ENCODE data around the gene SLC25A1. TPM values are rescaled to one million over a fixed set of nuclear protein-coding genes. Genes with fewer than 3 reads are reported as not detected.
"Not testable (repeated sequence)": the region's sequence is repeated elsewhere in the genome, so short reads cannot be mapped to it uniquely, and the experiment has no call there.

Gene SLC25A1
- total RNA-seq, 1 experiment from 2014 or later = 188 TPM

- peak; percentile 70 for DNase-seq
- Histone ChIP-seq H3K4me3 (ENCODE audit: insufficient read depth, low read depth, low read length) (no peak overlapping the region), H3K27me3 (ENCODE audit: control insufficient read depth, insufficient read depth, low read length) (no peaks in the 10 kb centered on the region), H3K36me3 (replicated peaks; ENCODE audit: control insufficient read depth, insufficient read depth, low read length) (peaks cover 7% of the 10 kb centered on the region)
Observed at GRCh38 chr22:19213442-19214077, 35.0 kb upstream of the SLC25A1 start.

- no peak for DNase-seq
- Histone ChIP-seq H3K27me3 (ENCODE audit: control insufficient read depth, insufficient read depth, low read length) (no peaks in the 10 kb centered on the region), H3K4me3 (ENCODE audit: insufficient read depth, low read depth, low read length) (no peak overlapping the region), H3K36me3 (replicated peaks; ENCODE audit: control insufficient read depth, insufficient read depth, low read length) (peaks cover 9% of the 10 kb centered on the region)
Observed at GRCh38 chr22:19213001-19213400, 34.5 kb upstream of the SLC25A1 start.

DNA sequence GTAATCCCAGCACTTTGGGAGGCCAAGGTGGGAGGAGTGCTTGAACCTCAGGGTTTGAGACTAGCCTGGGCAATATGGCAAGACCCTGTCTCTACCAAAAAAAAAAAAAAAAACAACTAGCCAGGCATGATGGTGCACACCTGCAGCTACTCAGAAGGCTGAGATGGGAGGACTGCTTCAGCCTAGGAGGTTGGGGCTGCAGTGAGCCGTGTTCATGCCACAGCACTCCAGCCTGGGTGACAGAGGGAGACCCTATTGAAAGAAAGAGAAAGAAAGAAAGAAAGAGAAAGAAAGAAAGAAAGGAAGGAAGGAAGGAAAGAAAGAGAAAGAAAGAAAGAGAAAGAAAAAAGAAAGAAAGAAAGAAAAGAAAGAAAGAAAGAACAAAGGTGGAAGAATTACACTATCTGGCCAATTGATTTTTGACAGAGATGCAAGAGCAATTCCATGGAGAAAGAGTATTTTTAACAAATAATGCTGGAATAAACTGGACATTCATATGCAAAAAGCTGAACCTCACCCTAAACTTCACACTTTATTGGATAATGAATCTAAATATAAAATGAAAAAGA lies 33.9 kb upstream of the SLC25A1 start:
- Histone ChIP-seq H3K36me3 (replicated peaks; ENCODE audit: control insufficient read depth, insufficient read depth, low read length) (peaks cover 9% of the 10 kb centered on the region), H3K4me3 (ENCODE audit: insufficient read depth, low read depth, low read length) (no peak overlapping the region), H3K27me3 (ENCODE audit: control insufficient read depth, insufficient read depth, low read length) (no peaks in the 10 kb centered on the region)
- no peak for DNase-seq

DNA sequence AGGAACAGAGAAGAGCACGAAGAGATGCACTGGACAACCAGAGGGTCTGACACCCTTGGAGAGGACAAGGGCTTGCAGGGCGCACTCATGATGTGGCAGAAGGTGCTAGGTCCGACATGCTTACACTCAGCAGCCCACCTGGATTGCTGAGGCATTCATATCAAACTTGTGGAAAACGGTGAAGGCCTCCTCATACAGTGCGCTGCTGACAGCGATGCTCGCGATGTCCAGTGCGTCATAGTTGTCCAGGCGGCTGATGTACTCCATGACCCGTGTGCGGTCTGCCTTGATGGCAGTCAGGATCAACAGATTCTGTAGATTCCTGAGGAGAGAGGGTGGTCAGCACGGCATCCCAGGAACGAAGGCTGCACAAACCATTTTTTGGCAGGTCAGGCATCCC lies 31.7 kb upstream of the SLC25A1 start:
- Histone ChIP-seq H3K4me3 (ENCODE audit: insufficient read depth, low read depth, low read length) (no peak overlapping the region), H3K36me3 (replicated peaks; ENCODE audit: control insufficient read depth, insufficient read depth, low read length) (peaks cover 9% of the 10 kb centered on the region), H3K27me3 (ENCODE audit: control insufficient read depth, insufficient read depth, low read length) (no peaks in the 10 kb centered on the region)
- DNase-seq = no peak

DNA sequence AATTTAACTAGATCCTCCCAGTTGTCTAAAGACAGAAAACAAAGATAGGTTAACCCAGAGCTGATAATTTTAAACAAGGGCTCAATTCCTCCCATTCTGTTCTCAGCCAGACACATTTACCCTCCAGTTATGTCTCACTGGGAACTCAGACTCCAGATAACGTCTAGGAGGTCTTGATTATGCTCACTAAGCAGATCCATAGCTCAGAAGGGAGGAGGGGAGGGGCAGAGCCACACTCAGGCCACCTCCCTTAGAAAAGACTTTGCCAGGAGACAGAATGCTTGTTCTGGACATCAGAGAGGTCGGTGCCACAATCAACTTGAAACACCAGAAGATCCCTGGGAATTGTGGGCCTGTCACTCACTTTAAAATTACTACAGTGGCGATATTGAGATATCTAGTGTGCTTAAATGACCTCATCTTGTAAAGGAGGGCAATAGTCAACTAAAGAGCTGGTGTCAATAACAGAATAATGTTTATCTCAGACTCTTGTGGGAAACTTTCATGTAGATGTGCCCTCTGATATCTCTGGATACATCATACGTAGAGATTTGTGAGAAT lies 29.8 kb upstream of the SLC25A1 start:
- peaks cover 9% of the 10 kb centered on the region for H3K36me3 ChIP-seq (replicated peaks; ENCODE audit: control insufficient read depth, insufficient read depth, low read length)
- H3K27me3 ChIP-seq (ENCODE audit: control insufficient read depth, insufficient read depth, low read length) = no peaks in the 10 kb centered on the region
- DNase-seq = no peak
- H3K4me3 ChIP-seq (ENCODE audit: insufficient read depth, low read depth, low read length) = no peak overlapping the region

- DNase-seq = no peak
- no peaks in the 10 kb centered on the region for H3K27me3 ChIP-seq (ENCODE audit: control insufficient read depth, insufficient read depth, low read length)
- H3K36me3 ChIP-seq (replicated peaks; ENCODE audit: control insufficient read depth, insufficient read depth, low read length) = peaks cover 9% of the 10 kb centered on the region
Observed at GRCh38 chr22:19207884-19208283, 29.3 kb upstream of the SLC25A1 start.

GRCh38 chr22:19207401-19207808 lies 28.9 kb upstream of the SLC25A1 start:
- DNase-seq = no peak
- H3K4me3 ChIP-seq (ENCODE audit: insufficient read depth, low read depth, low read length) = no peak overlapping the region
- peaks cover 9% of the 10 kb centered on the region for H3K36me3 ChIP-seq (replicated peaks; ENCODE audit: control insufficient read depth, insufficient read depth, low read length)
- H3K27me3 ChIP-seq (ENCODE audit: control insufficient read depth, insufficient read depth, low read length) = no peaks in the 10 kb centered on the region

More at GRCh38 chr22:19207884-19208283, 29.3 kb upstream of the SLC25A1 start:
- no peak overlapping the region for H3K4me3 ChIP-seq (ENCODE audit: insufficient read depth, low read depth, low read length)

- H3K27me3 ChIP-seq (ENCODE audit: control insufficient read depth, insufficient read depth, low read length) = no peaks in the 10 kb centered on the region
- DNase-seq = no peak
- H3K36me3 ChIP-seq (replicated peaks; ENCODE audit: control insufficient read depth, insufficient read depth, low read length) = peaks cover 9% of the 10 kb centered on the region
- no peak overlapping the region for H3K4me3 ChIP-seq (ENCODE audit: insufficient read depth, low read depth, low read length)
Observed at GRCh38 chr22:19206287-19206686, 27.8 kb upstream of the SLC25A1 start.

GRCh38 chr22:19204640-19205039 lies 26.1 kb upstream of the SLC25A1 start:
- Histone ChIP-seq H3K36me3 (replicated peaks; ENCODE audit: control insufficient read depth, insufficient read depth, low read length) (peaks cover 7% of the 10 kb centered on the region), H3K4me3 (ENCODE audit: insufficient read depth, low read depth, low read length) (no peak overlapping the region), H3K27me3 (ENCODE audit: control insufficient read depth, insufficient read depth, low read length) (no peaks in the 10 kb centered on the region)
- DNase-seq = no peak

- no peak for DNase-seq
- no peaks in the 10 kb centered on the region for H3K27me3 ChIP-seq (ENCODE audit: control insufficient read depth, insufficient read depth, low read length)
- peaks cover 6% of the 10 kb centered on the region for H3K36me3 ChIP-seq (replicated peaks; ENCODE audit: control insufficient read depth, insufficient read depth, low read length)
- H3K4me3 ChIP-seq (ENCODE audit: insufficient read depth, low read depth, low read length) = no peak overlapping the region
Observed at GRCh38 chr22:19203834-19204233, 25.3 kb upstream of the SLC25A1 start.

DNA sequence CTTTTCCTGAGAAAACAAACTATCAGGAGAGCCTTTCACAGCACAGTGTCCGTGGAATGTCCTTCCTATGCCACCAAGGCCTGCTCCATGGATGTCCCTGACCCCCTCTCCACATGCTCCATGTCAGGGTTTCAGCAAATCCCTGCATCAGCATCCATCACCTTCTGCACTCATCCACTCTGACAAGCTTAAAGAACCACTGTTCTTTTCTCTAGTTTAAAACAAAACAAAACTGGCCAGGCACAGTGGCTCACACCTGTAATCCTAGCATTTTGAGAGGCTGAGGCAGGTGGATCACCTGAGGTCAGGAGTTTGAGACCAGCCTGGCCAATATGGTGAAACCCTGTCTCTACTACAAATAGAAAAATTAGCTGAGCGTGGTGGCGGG lies 24.3 kb upstream of the SLC25A1 start:
- not testable (repeated sequence) for H3K27me3 ChIP-seq (ENCODE audit: control insufficient read depth, insufficient read depth, low read length); H3K36me3 ChIP-seq (replicated peaks; ENCODE audit: control insufficient read depth, insufficient read depth, low read length); DNase-seq; H3K4me3 ChIP-seq (ENCODE audit: insufficient read depth, low read depth, low read length)

GRCh38 chr22:19201869-19202798 lies 23.6 kb upstream of the SLC25A1 start:
- Histone ChIP-seq H3K4me3 (ENCODE audit: insufficient read depth, low read depth, low read length) (no peak overlapping the region), H3K36me3 (replicated peaks; ENCODE audit: control insufficient read depth, insufficient read depth, low read length) (peaks cover 2% of the 10 kb centered on the region; the same call in 1 of the 2 replicates)

DNA sequence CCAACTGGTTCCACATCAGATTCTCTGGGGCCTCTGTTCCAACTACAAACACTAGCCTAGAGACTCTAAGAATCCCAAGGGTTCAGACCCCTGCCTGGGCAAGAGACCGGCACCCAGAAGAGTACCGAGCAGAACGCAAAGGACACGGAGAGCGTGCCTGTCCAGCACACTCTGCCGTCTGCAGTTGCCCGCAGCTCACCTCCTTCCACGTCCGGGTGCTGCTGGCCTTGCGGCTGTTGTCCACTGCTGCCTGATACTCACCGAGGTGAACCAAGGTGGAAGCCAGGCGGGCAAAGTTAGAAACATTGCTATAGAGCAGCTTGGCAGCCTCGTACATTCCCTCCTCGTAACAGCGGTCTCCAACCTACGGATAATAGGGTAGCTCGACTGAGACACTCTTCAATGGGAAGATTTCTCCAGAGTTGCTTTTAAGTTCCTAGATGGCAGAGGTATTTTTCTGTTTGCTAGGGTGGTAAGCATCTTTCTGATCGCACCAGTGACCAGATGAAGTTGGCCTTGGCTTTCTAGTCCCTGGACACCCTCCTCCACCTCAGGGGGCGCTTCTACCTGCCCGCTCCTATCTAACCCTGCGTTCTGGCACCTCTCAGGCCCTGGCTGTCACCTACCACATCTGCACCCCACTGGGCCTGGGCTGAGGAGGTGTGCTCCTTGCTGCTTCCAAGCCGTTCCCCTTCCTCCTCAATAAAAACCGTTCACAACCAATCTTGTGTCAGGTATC lies 22.8 kb upstream of the SLC25A1 start:
- no peak overlapping the region for H3K4me3 ChIP-seq (ENCODE audit: insufficient read depth, low read depth, low read length)
- DNase-seq = peak; percentile 45
- H3K27me3 ChIP-seq (ENCODE audit: control insufficient read depth, insufficient read depth, low read length) = no peaks in the 10 kb centered on the region
- H3K36me3 ChIP-seq (replicated peaks; ENCODE audit: control insufficient read depth, insufficient read depth, low read length) = peaks cover 2% of the 10 kb centered on the region; the same call in 1 of the 2 replicates

More at GRCh38 chr22:19201869-19202798, 23.6 kb upstream of the SLC25A1 start:
- H3K27me3 ChIP-seq (ENCODE audit: control insufficient read depth, insufficient read depth, low read length) = no peaks in the 10 kb centered on the region
- peak; percentile 53 for DNase-seq

DNA sequence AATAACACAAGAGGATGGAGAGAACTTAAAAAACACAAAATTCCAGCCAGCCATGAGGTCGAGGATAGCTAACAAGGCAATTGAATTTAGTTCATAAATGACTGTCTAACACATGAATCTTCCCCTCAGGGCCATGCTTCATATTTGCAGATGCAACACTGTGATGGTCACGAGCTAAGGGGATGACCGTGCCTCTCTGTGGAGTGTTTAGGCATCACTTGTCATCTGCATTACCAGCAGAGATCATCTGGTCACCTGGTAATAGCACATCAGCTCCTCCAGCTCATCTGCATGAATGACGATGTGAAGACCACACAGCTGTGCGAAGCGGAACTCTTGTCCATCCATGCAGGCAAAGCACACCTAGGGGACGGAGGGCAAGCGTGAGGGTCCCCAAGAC lies 20.9 kb upstream of the SLC25A1 start:
- no peak overlapping the region for H3K4me3 ChIP-seq (ENCODE audit: insufficient read depth, low read depth, low read length)

More for the DNA sequence above, 20.9 kb upstream of the SLC25A1 start:
- Histone ChIP-seq H3K27me3 (ENCODE audit: control insufficient read depth, insufficient read depth, low read length) (no peaks in the 10 kb centered on the region), H3K36me3 (replicated peaks; ENCODE audit: control insufficient read depth, insufficient read depth, low read length) (peaks cover 2% of the 10 kb centered on the region; the same call in 1 of the 2 replicates)
- DNase-seq = no peak
